ENCODE results near the gene GLMP. TPM values are rescaled to one million over a fixed set of nuclear protein-coding genes. Genes with fewer than 3 reads are reported as not detected.

GLMP gene
- total RNA-seq, 2 donors from 2014 or later = 43.8 to 50.3 TPM

GRCh38 chr1:156291226-156292061, 4.0 kb downstream of the GLMP start:
- intact Hi-C loops (cut with DNase I, micrococcal nuclease) = no loop called here
- peak; percentile 93 to 94 for DNase-seq
- peak; percentile 95 for ATAC-seq

GRCh38 chr1:156289857-156290256, 5.6 kb downstream of the GLMP start:
- DNase-seq (no peak), ATAC-seq (no peak)
- intact Hi-C loops (cut with DNase I, micrococcal nuclease) = no loop called here

GRCh38 chr1:156286061-156286460, 9.4 kb downstream of the GLMP start:
- DNase-seq = no peak
- intact Hi-C loops (cut with DNase I, micrococcal nuclease) = no loop called here
- no peak for ATAC-seq

GRCh38 chr1:156285437-156285836, 10.0 kb downstream of the GLMP start:
- no peak for ATAC-seq
- intact Hi-C loops (cut with DNase I, micrococcal nuclease) = no loop called here
- no peak for DNase-seq

- no peak for ATAC-seq
- DNase-seq = no peak
- intact Hi-C loops (cut with DNase I, micrococcal nuclease) = no loop called here
Observed at GRCh38 chr1:156284757-156285156, 10.7 kb downstream of the GLMP start.

GRCh38 chr1:156284112-156284511, 11.4 kb downstream of the GLMP start, which contains the start of gene TMEM79:
TMEM79 (plus strand) TSS chr1:156284325; CDS start chr1:156285227, 902 bp downstream.
- ATAC-seq (peak; percentile 16), DNase-seq (peak; percentile 45 to 53)
- intact Hi-C loops (cut with DNase I, micrococcal nuclease) = no loop called here

- intact Hi-C loops (cut with DNase I, micrococcal nuclease) = no loop called here
- no peak for DNase-seq
- ATAC-seq = no peak
Observed at GRCh38 chr1:156283521-156283920, 12.0 kb downstream of the GLMP start.

GRCh38 chr1:156282479-156283222, 12.8 kb downstream of the GLMP start, which contains the start of gene SMG5:
SMG5 (minus strand) TSS chr1:156282825; CDS start chr1:156282680, 145 bp downstream.
- intact Hi-C loops (cut with DNase I, micrococcal nuclease) = no loop called here
- DNase-seq (peak; percentile 95 to 99), ATAC-seq (peak; percentile 87)

- intact Hi-C loops (cut with DNase I, micrococcal nuclease) = no loop called here
- DNase-seq (peak; percentile 19 to 73), ATAC-seq (peak; percentile 73)
Observed at GRCh38 chr1:156281693-156282478, 13.6 kb downstream of the GLMP start.

- DNase-seq (no peak), ATAC-seq (no peak)
- intact Hi-C loops (cut with DNase I, micrococcal nuclease) = no loop called here
Observed at GRCh38 chr1:156281281-156281680, 14.2 kb downstream of the GLMP start.

- ATAC-seq (no peak), DNase-seq (no peak)
- intact Hi-C loops (cut with DNase I, micrococcal nuclease) = no loop called here
Observed at GRCh38 chr1:156279837-156280236, 15.6 kb downstream of the GLMP start.

GRCh38 chr1:156276966-156277381, 18.5 kb downstream of the GLMP start:
- ATAC-seq (no peak), DNase-seq (no peak)
- intact Hi-C loops (cut with DNase I, micrococcal nuclease) = no loop called here

GRCh38 chr1:156276532-156276931, 18.9 kb downstream of the GLMP start:
- ATAC-seq (no peak), DNase-seq (no peak)
- intact Hi-C loops (cut with DNase I, micrococcal nuclease) = no loop called here

- DNase-seq (no peak), ATAC-seq (no peak)
- intact Hi-C loops (cut with DNase I, micrococcal nuclease) = no loop called here
Observed at GRCh38 chr1:156270314-156270713, 25.2 kb downstream of the GLMP start.

GRCh38 chr1:156268336-156268735, 27.1 kb downstream of the GLMP start:
- intact Hi-C loops (cut with DNase I, micrococcal nuclease) = no loop called here
- ATAC-seq (no peak), DNase-seq (no peak)

- DNase-seq = no peak
- ATAC-seq = no peak
- intact Hi-C loops (cut with DNase I, micrococcal nuclease) = no loop called here
Observed at GRCh38 chr1:156266051-156266450, 29.4 kb downstream of the GLMP start.

GRCh38 chr1:156263288-156263655, 32.2 kb downstream of the GLMP start:
- DNase-seq (no peak), ATAC-seq (no peak)
- intact Hi-C loops (cut with DNase I, micrococcal nuclease) = no loop called here

- intact Hi-C loops (cut with DNase I, micrococcal nuclease) = no loop called here
- ATAC-seq = no peak
- DNase-seq = no peak
Observed at GRCh38 chr1:156262461-156263287, 32.8 kb downstream of the GLMP start.

Data from left colon (tissue), 2 donors.